Astrocyte (in vitro differentiated cells and primary cell): ENCODE results near the gene MARK2.

Source experiments
- EZH2 ChIP-seq: IDR thresholded peaks from 2 replicates; pipeline ENCODE4 v1.6.1; 2012; ENCODE audit warnings: mild to moderate bottlenecking, low read length, inconsistent platforms; ENCODE audit not compliant: insufficient read depth
- TF ChIP-seq, protein P1 (sequence below): IDR thresholded peaks from 2 replicates; pipeline ENCODE4 v1.5.1; 2011; ENCODE audit warnings: low read depth, mild to moderate bottlenecking, inconsistent platforms, low read length, moderate library complexity; ENCODE audit not compliant: insufficient read depth

- TF ChIP-seq, protein P1, sequence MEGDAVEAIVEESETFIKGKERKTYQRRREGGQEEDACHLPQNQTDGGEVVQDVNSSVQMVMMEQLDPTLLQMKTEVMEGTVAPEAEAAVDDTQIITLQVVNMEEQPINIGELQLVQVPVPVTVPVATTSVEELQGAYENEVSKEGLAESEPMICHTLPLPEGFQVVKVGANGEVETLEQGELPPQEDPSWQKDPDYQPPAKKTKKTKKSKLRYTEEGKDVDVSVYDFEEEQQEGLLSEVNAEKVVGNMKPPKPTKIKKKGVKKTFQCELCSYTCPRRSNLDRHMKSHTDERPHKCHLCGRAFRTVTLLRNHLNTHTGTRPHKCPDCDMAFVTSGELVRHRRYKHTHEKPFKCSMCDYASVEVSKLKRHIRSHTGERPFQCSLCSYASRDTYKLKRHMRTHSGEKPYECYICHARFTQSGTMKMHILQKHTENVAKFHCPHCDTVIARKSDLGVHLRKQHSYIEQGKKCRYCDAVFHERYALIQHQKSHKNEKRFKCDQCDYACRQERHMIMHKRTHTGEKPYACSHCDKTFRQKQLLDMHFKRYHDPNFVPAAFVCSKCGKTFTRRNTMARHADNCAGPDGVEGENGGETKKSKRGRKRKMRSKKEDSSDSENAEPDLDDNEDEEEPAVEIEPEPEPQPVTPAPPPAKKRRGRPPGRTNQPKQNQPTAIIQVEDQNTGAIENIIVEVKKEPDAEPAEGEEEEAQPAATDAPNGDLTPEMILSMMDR = no peak
- TF ChIP-seq EZH2 = no peak
These were observed 17.5 kb upstream of the MARK2 start for GRCh38 chr11:63821411-63821810.
